Measurements from ENCODE around the gene AKR7A2. TPM values are rescaled to one million over a fixed set of nuclear protein-coding genes. Genes with fewer than 3 reads are reported as not detected.

Gene AKR7A2
- total and polyA plus RNA-seq, 10 of the 15 experiments (the other 5 are each of a cell fraction or from before 2014, with no cell fraction given), result 1.3 to 114 (median 48.0) TPM

DNA sequence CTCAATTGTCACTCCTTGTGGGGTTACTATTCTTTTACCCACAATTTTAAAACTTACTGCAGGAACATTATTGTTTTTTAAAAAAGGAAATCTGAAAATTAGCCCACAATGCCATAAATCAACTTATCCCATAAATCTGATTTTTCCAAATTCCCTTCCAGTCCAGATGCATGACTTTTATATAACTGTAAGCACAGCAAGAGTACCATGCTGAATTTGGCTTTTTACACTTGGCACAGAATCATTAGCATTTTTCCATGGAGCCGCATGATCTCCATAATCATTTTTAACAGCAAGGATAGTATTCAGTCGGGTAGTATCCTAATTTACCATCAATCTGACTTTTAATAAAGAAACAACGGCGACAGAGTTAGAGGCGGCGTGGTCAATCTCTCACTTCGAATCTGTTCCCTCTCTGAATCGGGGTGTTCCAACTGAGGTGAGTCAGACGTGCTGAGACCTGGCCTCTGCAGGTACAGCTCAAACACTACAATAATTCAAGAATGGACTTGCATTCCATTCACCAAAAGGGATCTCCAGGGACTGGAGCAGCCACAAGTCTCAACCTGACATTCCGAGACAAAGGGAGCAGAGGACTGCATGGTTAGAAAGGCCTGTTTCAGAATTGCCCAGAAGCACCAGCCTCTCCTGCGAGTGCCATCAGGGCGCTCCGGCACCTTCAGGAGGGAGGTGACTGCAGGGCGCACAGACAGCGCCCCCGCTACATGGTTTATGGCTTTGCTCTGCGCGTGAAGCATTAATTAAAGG lies 49.1 kb upstream of the AKR7A2 start:
- intact Hi-C loops (cut with micrococcal nuclease; ENCODE audit: unreplicated experiment) (no loop called here), in situ Hi-C loops (cut with MboI) (no loop called here)
- CTCF ChIA-PET, result interaction anchor here (0.7 kb wide), 1 partner anchor 568 kb away, joined by 3 read pairs; no protein-coding TSS in a partner anchor
- SMC1A ChIA-PET (ENCODE audit: uncharacterized antibody, unreplicated experiment), result no interaction called here
- BruUV-seq (replicated peaks), result no TSS peak
- H3K27ac ChIP-seq (ENCODE audit: control insufficient read depth, insufficient read depth), result no peak overlapping the region
- no peaks in the 10 kb centered on the region for H3K4me1 ChIP-seq (ENCODE audit: control insufficient read depth, insufficient read depth, low read length)
- RAD21 ChIA-PET (ENCODE audit: unreplicated experiment), result no interaction called here
- FAIRE-seq, result no peak
- H3K4me3 ChIP-seq, result no peak overlapping the region
- H4K20me1 ChIP-seq (ENCODE audit: control insufficient read depth, insufficient read depth), result no peaks in the 10 kb centered on the region
- WGBS (ENCODE audit: insufficient coverage, insufficient replicate concordance, low lambda C conversion rate, missing lambda C conversion rate), result 97% methylated on average over 18 of the region's 18 CpGs
- H3K27me3 ChIP-seq (replicated peaks in 1 of 2; ENCODE audit: control insufficient read depth in 2 of 2, insufficient read depth in 2 of 2, low read length in 1 of 2), result no peaks in the 10 kb centered on the region
- no peak overlapping the region for H2AFZ ChIP-seq (ENCODE audit: control insufficient read depth, low read depth, low read length)
- H3K36me3 ChIP-seq (ENCODE audit: control insufficient read depth in 2 of 2, insufficient read depth in 2 of 2, low read length in 1 of 2), result peaks cover 8 to 12% of the 10 kb centered on the region in 2 experiments
- no peak for DNase-seq (ENCODE audit: low read depth, low spot score)
- no peaks in the 10 kb centered on the region for H3K9me3 ChIP-seq (replicated peaks; ENCODE audit: control insufficient read depth, insufficient read depth, low read length)
- no peaks in the 10 kb centered on the region for H3K79me2 ChIP-seq (ENCODE audit: control insufficient read depth, insufficient read depth, low read length)
- no peak overlapping the region for H3K4me2 ChIP-seq (ENCODE audit: control insufficient read depth, insufficient read depth)
- POLR2A ChIA-PET, result no interaction called here
- H3K9ac ChIP-seq (ENCODE audit: control insufficient read depth, insufficient read depth, low read length), result no peak overlapping the region
- no peak for ATAC-seq
- TF ChIP-seq, protein P1, sequence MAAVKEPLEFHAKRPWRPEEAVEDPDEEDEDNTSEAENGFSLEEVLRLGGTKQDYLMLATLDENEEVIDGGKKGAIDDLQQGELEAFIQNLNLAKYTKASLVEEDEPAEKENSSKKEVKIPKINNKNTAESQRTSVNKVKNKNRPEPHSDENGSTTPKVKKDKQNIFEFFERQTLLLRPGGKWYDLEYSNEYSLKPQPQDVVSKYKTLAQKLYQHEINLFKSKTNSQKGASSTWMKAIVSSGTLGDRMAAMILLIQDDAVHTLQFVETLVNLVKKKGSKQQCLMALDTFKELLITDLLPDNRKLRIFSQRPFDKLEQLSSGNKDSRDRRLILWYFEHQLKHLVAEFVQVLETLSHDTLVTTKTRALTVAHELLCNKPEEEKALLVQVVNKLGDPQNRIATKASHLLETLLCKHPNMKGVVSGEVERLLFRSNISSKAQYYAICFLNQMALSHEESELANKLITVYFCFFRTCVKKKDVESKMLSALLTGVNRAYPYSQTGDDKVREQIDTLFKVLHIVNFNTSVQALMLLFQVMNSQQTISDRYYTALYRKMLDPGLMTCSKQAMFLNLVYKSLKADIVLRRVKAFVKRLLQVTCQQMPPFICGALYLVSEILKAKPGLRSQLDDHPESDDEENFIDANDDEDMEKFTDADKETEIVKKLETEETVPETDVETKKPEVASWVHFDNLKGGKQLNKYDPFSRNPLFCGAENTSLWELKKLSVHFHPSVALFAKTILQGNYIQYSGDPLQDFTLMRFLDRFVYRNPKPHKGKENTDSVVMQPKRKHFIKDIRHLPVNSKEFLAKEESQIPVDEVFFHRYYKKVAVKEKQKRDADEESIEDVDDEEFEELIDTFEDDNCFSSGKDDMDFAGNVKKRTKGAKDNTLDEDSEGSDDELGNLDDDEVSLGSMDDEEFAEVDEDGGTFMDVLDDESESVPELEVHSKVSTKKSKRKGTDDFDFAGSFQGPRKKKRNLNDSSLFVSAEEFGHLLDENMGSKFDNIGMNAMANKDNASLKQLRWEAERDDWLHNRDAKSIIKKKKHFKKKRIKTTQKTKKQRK (IDR thresholded peaks at IDR 0.05; ENCODE audit: low read depth, low read length), result no peak
- TF ChIP-seq POU2F2 (IDR thresholded peaks at IDR 0.05; ENCODE audit: borderline replicate concordance, low read depth, low read length), result no peak
- TF ChIP-seq, protein P2, sequence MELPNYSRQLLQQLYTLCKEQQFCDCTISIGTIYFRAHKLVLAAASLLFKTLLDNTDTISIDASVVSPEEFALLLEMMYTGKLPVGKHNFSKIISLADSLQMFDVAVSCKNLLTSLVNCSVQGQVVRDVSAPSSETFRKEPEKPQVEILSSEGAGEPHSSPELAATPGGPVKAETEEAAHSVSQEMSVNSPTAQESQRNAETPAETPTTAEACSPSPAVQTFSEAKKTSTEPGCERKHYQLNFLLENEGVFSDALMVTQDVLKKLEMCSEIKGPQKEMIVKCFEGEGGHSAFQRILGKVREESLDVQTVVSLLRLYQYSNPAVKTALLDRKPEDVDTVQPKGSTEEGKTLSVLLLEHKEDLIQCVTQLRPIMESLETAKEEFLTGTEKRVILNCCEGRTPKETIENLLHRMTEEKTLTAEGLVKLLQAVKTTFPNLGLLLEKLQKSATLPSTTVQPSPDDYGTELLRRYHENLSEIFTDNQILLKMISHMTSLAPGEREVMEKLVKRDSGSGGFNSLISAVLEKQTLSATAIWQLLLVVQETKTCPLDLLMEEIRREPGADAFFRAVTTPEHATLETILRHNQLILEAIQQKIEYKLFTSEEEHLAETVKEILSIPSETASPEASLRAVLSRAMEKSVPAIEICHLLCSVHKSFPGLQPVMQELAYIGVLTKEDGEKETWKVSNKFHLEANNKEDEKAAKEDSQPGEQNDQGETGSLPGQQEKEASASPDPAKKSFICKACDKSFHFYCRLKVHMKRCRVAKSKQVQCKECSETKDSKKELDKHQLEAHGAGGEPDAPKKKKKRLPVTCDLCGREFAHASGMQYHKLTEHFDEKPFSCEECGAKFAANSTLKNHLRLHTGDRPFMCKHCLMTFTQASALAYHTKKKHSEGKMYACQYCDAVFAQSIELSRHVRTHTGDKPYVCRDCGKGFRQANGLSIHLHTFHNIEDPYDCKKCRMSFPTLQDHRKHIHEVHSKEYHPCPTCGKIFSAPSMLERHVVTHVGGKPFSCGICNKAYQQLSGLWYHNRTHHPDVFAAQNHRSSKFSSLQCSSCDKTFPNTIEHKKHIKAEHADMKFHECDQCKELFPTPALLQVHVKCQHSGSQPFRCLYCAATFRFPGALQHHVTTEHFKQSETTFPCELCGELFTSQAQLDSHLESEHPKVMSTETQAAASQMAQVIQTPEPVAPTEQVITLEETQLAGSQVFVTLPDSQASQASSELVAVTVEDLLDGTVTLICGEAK (IDR thresholded peaks at IDR 0.05; ENCODE audit: borderline replicate concordance), result no peak
- no peak for TF ChIP-seq HDAC6 (IDR thresholded peaks at IDR 0.05; ENCODE audit: unreplicated experiment)
- TF ChIP-seq, protein P3, sequence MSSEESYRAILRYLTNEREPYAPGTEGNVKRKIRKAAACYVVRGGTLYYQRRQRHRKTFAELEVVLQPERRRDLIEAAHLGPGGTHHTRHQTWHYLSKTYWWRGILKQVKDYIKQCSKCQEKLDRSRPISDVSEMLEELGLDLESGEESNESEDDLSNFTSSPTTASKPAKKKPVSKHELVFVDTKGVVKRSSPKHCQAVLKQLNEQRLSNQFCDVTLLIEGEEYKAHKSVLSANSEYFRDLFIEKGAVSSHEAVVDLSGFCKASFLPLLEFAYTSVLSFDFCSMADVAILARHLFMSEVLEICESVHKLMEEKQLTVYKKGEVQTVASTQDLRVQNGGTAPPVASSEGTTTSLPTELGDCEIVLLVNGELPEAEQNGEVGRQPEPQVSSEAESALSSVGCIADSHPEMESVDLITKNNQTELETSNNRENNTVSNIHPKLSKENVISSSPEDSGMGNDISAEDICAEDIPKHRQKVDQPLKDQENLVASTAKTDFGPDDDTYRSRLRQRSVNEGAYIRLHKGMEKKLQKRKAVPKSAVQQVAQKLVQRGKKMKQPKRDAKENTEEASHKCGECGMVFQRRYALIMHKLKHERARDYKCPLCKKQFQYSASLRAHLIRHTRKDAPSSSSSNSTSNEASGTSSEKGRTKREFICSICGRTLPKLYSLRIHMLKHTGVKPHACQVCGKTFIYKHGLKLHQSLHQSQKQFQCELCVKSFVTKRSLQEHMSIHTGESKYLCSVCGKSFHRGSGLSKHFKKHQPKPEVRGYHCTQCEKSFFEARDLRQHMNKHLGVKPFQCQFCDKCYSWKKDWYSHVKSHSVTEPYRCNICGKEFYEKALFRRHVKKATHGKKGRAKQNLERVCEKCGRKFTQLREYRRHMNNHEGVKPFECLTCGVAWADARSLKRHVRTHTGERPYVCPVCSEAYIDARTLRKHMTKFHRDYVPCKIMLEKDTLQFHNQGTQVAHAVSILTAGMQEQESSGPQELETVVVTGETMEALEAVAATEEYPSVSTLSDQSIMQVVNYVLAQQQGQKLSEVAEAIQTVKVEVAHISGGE (CRISPR knock-in tag; IDR thresholded peaks at IDR 0.05), result no peak
- TF ChIP-seq SPI1 (IDR thresholded peaks at IDR 0.05; ENCODE audit: borderline replicate concordance, insufficient read depth, low read depth, low read length), result no peak
- no peak for TF ChIP-seq ZBED1 (IDR thresholded peaks at IDR 0.05; ENCODE audit: borderline replicate concordance)
- no peak for TF ChIP-seq SUZ12 (IDR thresholded peaks at IDR 0.05; ENCODE audit: unreplicated experiment)
- TF ChIP-seq BACH1 (IDR thresholded peaks at IDR 0.05; ENCODE audit: borderline replicate concordance), result no peak
